PFSK-1 (cell line): ENCODE measurements around the gene WDFY2.
A peak's percentile ranks its signal among the peaks of the same experiment; 100 is the strongest.

ENCODE experiments used
- FOXP2 ChIP-seq: optimal IDR thresholded peaks from 2 replicates; pipeline ENCODE3; 2011; ENCODE audit warnings: borderline replicate concordance, control low read depth, inconsistent platforms; ENCODE audit not compliant: insufficient read depth; ENCODE audit errors: extremely low read length, extremely low read depth
- POLR2AphosphoS5 ChIP-seq: IDR thresholded peaks from 2 replicates; pipeline ENCODE4 v1.6.1; 2012; ENCODE audit warnings: low read depth, mild to moderate bottlenecking, control low read depth, low read length, moderate library complexity
- REST ChIP-seq, 2 experiments: IDR thresholded peaks; 2 replicates each; pipeline versions ENCODE4 v1.6.1 to v1.8.0; 2011 to 2012; ENCODE audit warnings: low read depth in 2 of 2, low read length in 2 of 2, control low read depth in 1 of 2, inconsistent platforms in 1 of 2, mild to moderate bottlenecking in 1 of 2, moderate library complexity in 1 of 2; ENCODE audit not compliant: insufficient read depth in 1 of 2
- SIN3A ChIP-seq: IDR thresholded peaks from 2 replicates; pipeline ENCODE4 v1.6.1; 2012; ENCODE audit warnings: mild to moderate bottlenecking, low read length, moderate library complexity, borderline replicate concordance; ENCODE audit not compliant: insufficient read depth
- TAF1 ChIP-seq: IDR thresholded peaks from 2 replicates; pipeline ENCODE4 v1.6.1; 2012; ENCODE audit warnings: low read length, control low read depth, borderline replicate concordance; ENCODE audit not compliant: insufficient read depth

The WDFY2 gene

GRCh38 chr13:51783428-51784094 is 199.3 kb downstream of the WDFY2 start:
- TF ChIP-seq REST (IDR thresholded peaks at IDR 0.05; ENCODE audit: insufficient read depth in 1 of 2, low read depth in 2 of 2, low read length in 2 of 2) (no peak), FOXP2 (no peak), POLR2AphosphoS5 (no peak), SIN3A (no peak), TAF1 (no peak)

GRCh38 chr13:51784097-51784496 is 199.8 kb downstream of the WDFY2 start:
- TF ChIP-seq POLR2AphosphoS5 = no peak
- no peak for TF ChIP-seq FOXP2
- TF ChIP-seq SIN3A = no peak
- TF ChIP-seq TAF1 = no peak
- TF ChIP-seq REST (IDR thresholded peaks at IDR 0.05; ENCODE audit: insufficient read depth in 1 of 2, low read depth in 2 of 2, low read length in 2 of 2) = no peak

GRCh38 chr13:51785712-51786424 is 201.6 kb downstream of the WDFY2 start:
- TF ChIP-seq FOXP2 (peak; percentile 71), REST (IDR thresholded peaks at IDR 0.05; ENCODE audit: insufficient read depth in 1 of 2, low read depth in 2 of 2, low read length in 2 of 2) (no peak), POLR2AphosphoS5 (0 out of 2 replicates have a peak, but pooled peaks have one; percentile 23)

GRCh38 chr13:51786425-51787265 is 202.4 kb downstream of the WDFY2 start:
- TF ChIP-seq FOXP2 (no peak), REST (IDR thresholded peaks at IDR 0.05; ENCODE audit: insufficient read depth in 1 of 2, low read depth in 2 of 2, low read length in 2 of 2) (no peak), SIN3A (no peak), POLR2AphosphoS5 (no peak), TAF1 (no peak)
